Measurements from ENCODE around the gene MYCBP2. TPM values are rescaled to one million over a fixed set of nuclear protein-coding genes. Genes with fewer than 3 reads are reported as not detected.

MYCBP2 gene
- total and polyA plus RNA-seq, 3 donors from 2014 or later: 69.8 to 195 (median 188) TPM

GRCh38 chr13:77333594-77333993 is 6.7 kb upstream of the MYCBP2 start:
- 79 to 93% methylated on average over 4 of the region's 4 CpGs for WGBS, 2 donors
- TF ChIP-seq, protein P1, sequence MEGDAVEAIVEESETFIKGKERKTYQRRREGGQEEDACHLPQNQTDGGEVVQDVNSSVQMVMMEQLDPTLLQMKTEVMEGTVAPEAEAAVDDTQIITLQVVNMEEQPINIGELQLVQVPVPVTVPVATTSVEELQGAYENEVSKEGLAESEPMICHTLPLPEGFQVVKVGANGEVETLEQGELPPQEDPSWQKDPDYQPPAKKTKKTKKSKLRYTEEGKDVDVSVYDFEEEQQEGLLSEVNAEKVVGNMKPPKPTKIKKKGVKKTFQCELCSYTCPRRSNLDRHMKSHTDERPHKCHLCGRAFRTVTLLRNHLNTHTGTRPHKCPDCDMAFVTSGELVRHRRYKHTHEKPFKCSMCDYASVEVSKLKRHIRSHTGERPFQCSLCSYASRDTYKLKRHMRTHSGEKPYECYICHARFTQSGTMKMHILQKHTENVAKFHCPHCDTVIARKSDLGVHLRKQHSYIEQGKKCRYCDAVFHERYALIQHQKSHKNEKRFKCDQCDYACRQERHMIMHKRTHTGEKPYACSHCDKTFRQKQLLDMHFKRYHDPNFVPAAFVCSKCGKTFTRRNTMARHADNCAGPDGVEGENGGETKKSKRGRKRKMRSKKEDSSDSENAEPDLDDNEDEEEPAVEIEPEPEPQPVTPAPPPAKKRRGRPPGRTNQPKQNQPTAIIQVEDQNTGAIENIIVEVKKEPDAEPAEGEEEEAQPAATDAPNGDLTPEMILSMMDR (IDR thresholded peaks at IDR 0.05): no peak
- TF ChIP-seq POLR2A (IDR thresholded peaks at IDR 0.05): no peak
- no peaks in the 10 kb centered on the region for H3K36me3 ChIP-seq (ENCODE audit: low read depth, missing control alignments)
- H3K9me3 ChIP-seq: no peaks in the 10 kb centered on the region
- H3K4me1 ChIP-seq: peaks cover 6% of the 10 kb centered on the region
- no peak for DNase-seq
- no peak overlapping the region for H3K27ac ChIP-seq
- intact Hi-C loops (cut with DNase I; ENCODE audit: low total_unique reads): no loop called here
- no peaks in the 10 kb centered on the region for H3K27me3 ChIP-seq
- no peak overlapping the region for H3K4me3 ChIP-seq

DNA sequence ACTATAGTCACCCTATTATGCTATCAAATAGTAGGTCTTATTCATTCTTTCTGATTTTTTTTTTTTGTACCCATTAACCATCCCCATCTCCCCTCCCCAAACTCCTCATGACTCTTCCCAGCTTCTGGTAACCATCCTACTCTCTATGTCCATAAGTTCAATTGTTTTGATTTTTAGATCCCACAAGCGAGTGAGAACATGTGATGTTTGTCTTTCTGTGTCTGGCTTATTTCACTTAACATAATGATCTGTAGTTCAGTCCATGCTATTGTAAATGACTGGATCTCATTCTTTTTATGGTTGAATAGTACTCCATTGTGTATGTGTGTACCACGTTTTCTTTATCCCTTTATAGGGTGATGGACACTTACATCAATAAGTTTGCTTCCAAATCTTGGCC is 4.5 kb upstream of the MYCBP2 start:
- TF ChIP-seq POLR2A (IDR thresholded peaks at IDR 0.05): no peak
- TF ChIP-seq, protein P1 (IDR thresholded peaks at IDR 0.05): no peak
- intact Hi-C loops (cut with DNase I; ENCODE audit: low total_unique reads): no loop called here
- Histone ChIP-seq H3K4me1 (peaks cover 9% of the 10 kb centered on the region), H3K27me3 (no peaks in the 10 kb centered on the region), H3K9me3 (no peaks in the 10 kb centered on the region), H3K4me3 (no peak overlapping the region), H3K36me3 (ENCODE audit: low read depth, missing control alignments) (no peaks in the 10 kb centered on the region), H3K27ac (no peak overlapping the region)
- no peak for DNase-seq
- 91 to 92% methylated on average over 2 of the region's 2 CpGs for WGBS, 2 donors

- Histone ChIP-seq H3K4me3 (peak overlapping the region; percentile 85 to 91), H3K27me3 (no peaks in the 10 kb centered on the region), H3K36me3 (ENCODE audit: low read depth, missing control alignments) (no peaks in the 10 kb centered on the region), H3K4me1 (peaks cover 13% of the 10 kb centered on the region), H3K9me3 (no peaks in the 10 kb centered on the region), H3K27ac (peak overlapping the region; percentile 83 to 89)
- WGBS, 2 donors: 0 to 2% methylated on average over 17 of the region's 17 CpGs
- intact Hi-C loops (cut with DNase I; ENCODE audit: low total_unique reads): no loop called here
- DNase-seq: no peak
- TF ChIP-seq POLR2A (IDR thresholded peaks at IDR 0.05): no peak
- TF ChIP-seq, protein P1 (IDR thresholded peaks at IDR 0.05): no peak
These were observed 3.2 kb upstream of the MYCBP2 start for GRCh38 chr13:77329911-77330584.

GRCh38 chr13:77329133-77329910 is 2.4 kb upstream of the MYCBP2 start:
- 0% methylated on average over 41 to 46 of the region's 46 CpGs for WGBS, 2 donors
- TF ChIP-seq, protein P1 (IDR thresholded peaks at IDR 0.05): no peak
- no peak for TF ChIP-seq POLR2A (IDR thresholded peaks at IDR 0.05)
- Histone ChIP-seq H3K27me3 (no peaks in the 10 kb centered on the region), H3K27ac (peak overlapping the region; percentile 83 to 89), H3K36me3 (ENCODE audit: low read depth, missing control alignments) (no peaks in the 10 kb centered on the region), H3K4me3 (peak overlapping the region; percentile 85 to 91), H3K9me3 (no peaks in the 10 kb centered on the region), H3K4me1 (peaks cover 16% of the 10 kb centered on the region)
- peak; percentile 96 for DNase-seq
- intact Hi-C loops (cut with DNase I; ENCODE audit: low total_unique reads): no loop called here
